Activated CD4-positive, alpha-beta T cell treated with anti-CD3 and anti-CD28 coated beads, Interleukin-2, amount 10 ng/mL, durations not matched to agents 7 days and 5 days (primary cell): ENCODE data around the gene DACH1. TPM values are rescaled to one million over a fixed set of nuclear protein-coding genes. Genes with fewer than 3 reads are reported as not detected.

Experiments
- CTCF ChIA-PET: fragments of 350-600 bp; sonication (Branson Sonifier 250); formaldehyde crosslinking; loops from one replicate; lab custom pipeline; 2021; ENCODE audit warnings: antibody characterized with exemption; lab: Charles Lee
- POLR2A ChIA-PET: fragments of 350-600 bp; sonication (Branson Sonifier 250); formaldehyde crosslinking; loops from one replicate; lab custom pipeline; 2021; ENCODE audit warnings: antibody characterized with exemption; lab: Charles Lee
- DNase-seq: peaks from one replicate; pipeline ENCODE4 v3.0.0-alpha.2; 2020
- H3K27ac Mint-ChIP-seq: one replicate; pipeline ENCODE4 v1.8.0; 2021; ENCODE audit warnings: mild to moderate bottlenecking, moderate library complexity, mixed read lengths
- H3K27me3 Mint-ChIP-seq: one replicate; pipeline ENCODE4 v1.8.0; 2021; ENCODE audit warnings: mixed read lengths
- H3K36me3 Mint-ChIP-seq: one replicate; pipeline ENCODE4 v1.8.0; 2021; ENCODE audit warnings: low read depth, mixed read lengths
- H3K4me1 Mint-ChIP-seq: one replicate; pipeline ENCODE4 v1.8.0; 2021; ENCODE audit warnings: mixed read lengths
- H3K4me3 Mint-ChIP-seq: one replicate; pipeline ENCODE4 v1.8.0; 2021; ENCODE audit warnings: mild to moderate bottlenecking, moderate library complexity, mixed read lengths
- H3K9me3 Mint-ChIP-seq: one replicate; pipeline ENCODE4 v1.8.0; 2021; ENCODE audit warnings: mixed read lengths
- total RNA-seq, 2 experiments: library from RNA; stranded (reverse); gene quantifications; one replicate each; pipeline ENCODE4 v1.2.3, GENCODE V29; 2021

The DACH1 gene
- total RNA-seq, 2 experiments from 2014 or later = not detected

DNA sequence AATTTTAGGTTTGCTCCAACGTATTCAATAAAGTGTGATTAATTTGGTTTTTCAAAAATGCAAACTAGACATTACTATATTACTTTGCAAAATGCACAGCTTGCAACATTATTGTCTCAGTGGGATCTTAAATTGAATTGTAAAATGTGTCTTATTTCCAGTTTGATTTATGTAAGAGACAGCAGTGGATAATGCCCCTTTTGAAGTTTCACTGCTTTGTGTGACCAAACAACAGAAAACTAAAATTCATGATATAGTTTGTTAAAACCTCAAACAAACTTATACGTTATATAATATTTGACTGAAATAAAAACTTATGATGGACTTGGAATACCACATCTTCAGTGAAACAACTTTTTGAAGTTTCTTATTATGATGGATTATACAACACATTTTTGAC, 279.8 kb downstream of the DACH1 start:
- Mint-ChIP-seq H3K36me3 (no peaks in the 10 kb centered on the region), H3K27ac (no peak overlapping the region), H3K27me3 (no peaks in the 10 kb centered on the region), H3K9me3 (no peaks in the 10 kb centered on the region), H3K4me1 (no peaks in the 10 kb centered on the region), H3K4me3 (no peak overlapping the region)
- no peak for DNase-seq
- CTCF ChIA-PET = no interaction called here
- POLR2A ChIA-PET = no interaction called here

DNA sequence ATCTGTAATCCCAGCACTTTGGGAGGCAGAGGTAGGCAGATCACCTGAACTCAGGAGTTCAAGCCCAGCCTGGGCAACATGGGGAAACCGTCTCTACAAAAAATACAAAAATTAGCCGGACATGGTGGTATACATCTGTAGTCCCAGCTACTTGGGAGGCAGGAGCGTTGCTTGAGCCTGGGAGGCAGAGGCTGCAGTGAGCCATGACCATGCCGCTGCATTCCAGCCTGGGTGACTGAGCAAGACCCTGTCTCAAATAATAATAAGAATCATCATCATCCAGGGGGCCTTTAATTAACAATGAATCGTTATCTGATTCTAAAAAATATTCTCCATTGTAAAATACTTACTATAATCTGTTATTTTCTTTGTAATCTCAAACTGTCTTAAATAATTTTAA, 283.4 kb downstream of the DACH1 start:
- POLR2A ChIA-PET = no interaction called here
- CTCF ChIA-PET = no interaction called here

DNA sequence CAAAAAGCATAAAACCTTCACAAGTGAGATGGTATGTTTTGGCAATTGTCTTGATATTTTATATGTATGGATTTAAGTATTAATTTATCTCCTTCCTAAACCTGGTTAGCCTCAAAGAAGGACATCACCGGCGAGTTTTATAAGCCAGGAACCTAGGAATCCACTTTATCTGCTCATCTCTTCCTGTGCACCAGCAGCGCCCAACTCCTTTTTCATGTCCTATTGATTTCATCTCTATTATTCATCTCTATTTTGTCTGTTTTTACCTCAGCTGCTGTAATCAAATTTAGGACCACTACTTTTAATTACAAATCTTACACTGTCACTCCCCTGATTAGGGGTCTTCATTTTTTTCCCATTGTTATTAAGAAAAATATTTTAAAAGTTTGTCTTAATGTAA, 286.4 kb downstream of the DACH1 start:
- ChIA-PET CTCF (no interaction called here), POLR2A (no interaction called here)
- Mint-ChIP-seq H3K27ac (no peak overlapping the region), H3K36me3 (no peaks in the 10 kb centered on the region), H3K4me1 (no peaks in the 10 kb centered on the region), H3K27me3 (no peaks in the 10 kb centered on the region), H3K4me3 (no peak overlapping the region), H3K9me3 (no peaks in the 10 kb centered on the region)
- no peak for DNase-seq

More for the DNA sequence above, 283.4 kb downstream of the DACH1 start:
- no peak for DNase-seq
- no peaks in the 10 kb centered on the region for H3K36me3 Mint-ChIP-seq
- no peaks in the 10 kb centered on the region for H3K27me3 Mint-ChIP-seq
- H3K9me3 Mint-ChIP-seq = no peaks in the 10 kb centered on the region
- no peaks in the 10 kb centered on the region for H3K4me1 Mint-ChIP-seq
- H3K4me3 Mint-ChIP-seq = no peak overlapping the region
- H3K27ac Mint-ChIP-seq = no peak overlapping the region

DNA sequence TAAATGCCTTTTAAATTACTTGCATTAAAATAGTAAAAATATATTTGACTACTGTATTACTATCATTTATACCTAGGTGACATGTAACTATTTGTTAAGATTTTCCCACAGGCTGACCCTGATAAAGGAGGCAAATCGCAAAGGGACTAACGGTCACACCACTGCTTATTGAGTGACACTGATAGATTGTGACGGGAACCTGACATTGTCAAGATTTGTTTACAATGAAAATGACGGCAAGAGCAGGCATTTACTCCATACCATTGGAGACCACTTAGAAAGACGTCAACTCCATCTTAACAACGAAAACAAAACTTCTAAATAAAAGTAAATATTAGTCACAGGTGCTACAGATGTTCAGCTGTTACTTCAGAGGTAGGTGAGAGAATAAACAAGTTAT, 289.0 kb downstream of the DACH1 start:
- Mint-ChIP-seq H3K27me3 (no peaks in the 10 kb centered on the region), H3K36me3 (no peaks in the 10 kb centered on the region), H3K9me3 (no peaks in the 10 kb centered on the region), H3K4me3 (no peak overlapping the region), H3K4me1 (no peaks in the 10 kb centered on the region), H3K27ac (no peak overlapping the region)
- DNase-seq = no peak
- POLR2A ChIA-PET = no interaction called here
- CTCF ChIA-PET = no interaction called here

DNA sequence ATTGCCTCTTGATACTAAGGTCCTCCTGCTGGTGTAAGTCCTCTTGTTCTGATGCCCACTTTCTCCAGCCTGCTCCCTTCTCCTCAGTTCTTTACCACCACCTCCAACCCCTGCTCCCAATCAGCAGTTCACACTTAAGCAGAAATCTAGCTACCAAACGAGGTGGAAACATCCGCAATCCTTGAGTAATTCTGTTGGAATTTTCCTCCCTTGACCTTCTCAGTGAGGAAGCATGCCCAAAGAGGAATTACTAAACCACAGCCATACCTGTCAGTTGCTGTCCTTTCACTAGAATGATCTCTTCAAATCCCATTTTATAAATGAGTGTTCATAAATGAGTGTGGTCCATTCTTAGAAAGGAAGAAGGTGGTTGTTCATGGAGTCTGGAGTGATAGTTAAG, 289.9 kb downstream of the DACH1 start:
- H3K36me3 Mint-ChIP-seq = no peaks in the 10 kb centered on the region
- CTCF ChIA-PET = no interaction called here
- no peaks in the 10 kb centered on the region for H3K27me3 Mint-ChIP-seq
- H3K9me3 Mint-ChIP-seq = no peaks in the 10 kb centered on the region
- POLR2A ChIA-PET = no interaction called here
- DNase-seq = no peak
- no peak overlapping the region for H3K4me3 Mint-ChIP-seq
- H3K4me1 Mint-ChIP-seq = no peaks in the 10 kb centered on the region
- H3K27ac Mint-ChIP-seq = no peak overlapping the region

DNA sequence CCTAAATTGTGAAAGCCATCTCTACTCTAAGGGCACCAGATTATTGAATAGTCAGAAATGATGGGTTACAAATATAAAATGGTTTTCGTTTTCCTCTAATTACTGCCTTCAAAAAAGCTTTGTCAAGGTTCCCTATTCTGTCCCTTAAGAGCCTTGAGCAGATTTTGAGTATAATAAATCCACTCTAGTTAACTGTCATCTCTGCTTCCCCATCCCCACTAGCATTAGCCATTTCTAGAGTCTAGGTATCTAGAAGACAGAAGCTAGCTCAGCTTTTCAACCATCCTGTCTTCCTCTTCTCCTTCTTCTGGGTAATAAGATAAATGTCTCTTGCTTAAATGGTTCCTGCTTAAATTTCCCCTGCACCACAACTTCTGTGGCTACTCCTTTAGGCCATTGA, 290.4 kb downstream of the DACH1 start:
- Mint-ChIP-seq H3K27ac (no peak overlapping the region), H3K9me3 (no peaks in the 10 kb centered on the region), H3K36me3 (no peaks in the 10 kb centered on the region)

DNA sequence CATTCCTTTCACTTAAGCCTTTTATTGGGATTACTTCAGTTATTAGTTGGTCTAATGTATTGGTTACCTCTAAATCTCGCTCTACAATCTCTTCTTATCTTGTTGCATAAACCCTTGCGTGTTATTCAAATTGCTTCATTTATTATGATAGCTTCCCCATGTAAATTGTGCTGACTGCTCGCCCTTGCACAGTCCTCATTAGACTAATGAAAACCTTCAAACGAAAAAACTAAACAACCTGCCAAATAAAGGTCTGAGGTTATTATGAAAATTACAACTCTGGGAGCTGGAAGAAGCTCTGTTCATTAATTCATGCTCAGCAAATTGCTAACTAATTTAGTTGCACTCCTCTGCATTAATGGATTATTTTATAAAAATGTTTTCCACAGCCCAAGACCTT, 320.1 kb downstream of the DACH1 start:
- Mint-ChIP-seq H3K4me3 (no peak overlapping the region), H3K4me1 (no peaks in the 10 kb centered on the region), H3K27ac (no peak overlapping the region), H3K27me3 (no peaks in the 10 kb centered on the region), H3K9me3 (no peaks in the 10 kb centered on the region), H3K36me3 (no peaks in the 10 kb centered on the region)
- no peak for DNase-seq
- ChIA-PET CTCF (no interaction called here), POLR2A (no interaction called here)

More for the DNA sequence above, 290.4 kb downstream of the DACH1 start:
- ChIA-PET CTCF (no interaction called here), POLR2A (no interaction called here)
- H3K4me3 Mint-ChIP-seq = no peak overlapping the region
- H3K27me3 Mint-ChIP-seq = no peaks in the 10 kb centered on the region
- H3K4me1 Mint-ChIP-seq = no peaks in the 10 kb centered on the region
- no peak for DNase-seq

DNA sequence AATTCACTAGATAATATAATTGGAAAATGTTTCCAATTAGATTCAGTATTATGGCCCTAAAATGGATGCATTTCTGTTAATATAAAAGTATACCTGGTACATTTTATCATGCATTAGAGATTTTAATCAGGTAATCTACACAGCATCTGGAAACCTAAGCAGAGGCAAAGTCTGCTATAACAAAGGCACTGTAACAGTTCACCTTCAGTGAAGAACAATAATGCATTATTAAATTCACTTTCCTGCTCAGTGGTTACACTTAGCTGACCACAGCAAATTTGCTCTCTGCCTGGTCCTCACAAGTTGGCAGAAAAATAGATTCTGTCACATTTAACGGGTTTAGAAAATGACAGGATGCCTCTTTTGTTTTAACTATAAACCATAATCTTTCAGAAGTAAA, 326.9 kb downstream of the DACH1 start:
- Mint-ChIP-seq H3K4me1 (no peaks in the 10 kb centered on the region), H3K27me3 (no peaks in the 10 kb centered on the region), H3K36me3 (no peaks in the 10 kb centered on the region), H3K4me3 (no peak overlapping the region), H3K27ac (no peak overlapping the region), H3K9me3 (no peaks in the 10 kb centered on the region)
- ChIA-PET CTCF (no interaction called here), POLR2A (no interaction called here)
- no peak for DNase-seq

DNA sequence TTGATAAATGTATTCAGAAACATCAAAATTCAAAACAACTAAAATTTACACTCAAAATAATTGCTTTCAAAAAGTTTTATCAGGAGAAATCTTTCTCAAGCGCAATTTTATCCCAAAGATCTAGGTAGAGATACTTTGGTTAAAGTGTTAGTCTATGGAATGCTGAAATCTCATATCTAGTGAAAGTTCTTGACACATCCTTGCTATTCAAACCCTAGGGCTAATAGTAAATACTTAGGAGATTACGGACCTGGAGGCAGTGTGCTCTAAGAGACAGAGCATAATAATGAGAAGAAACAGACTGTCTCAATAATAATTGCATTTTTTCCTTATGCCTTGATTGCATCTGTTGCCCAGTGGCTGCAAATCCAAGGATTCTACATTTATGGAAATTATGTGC, 330.8 kb downstream of the DACH1 start:
- no peak overlapping the region for H3K4me3 Mint-ChIP-seq
- DNase-seq = no peak
- H3K27ac Mint-ChIP-seq = no peak overlapping the region
- POLR2A ChIA-PET = no interaction called here
- CTCF ChIA-PET = no interaction called here
- H3K4me1 Mint-ChIP-seq = no peaks in the 10 kb centered on the region
- H3K9me3 Mint-ChIP-seq = no peaks in the 10 kb centered on the region
- H3K36me3 Mint-ChIP-seq = no peaks in the 10 kb centered on the region
- no peaks in the 10 kb centered on the region for H3K27me3 Mint-ChIP-seq

DNA sequence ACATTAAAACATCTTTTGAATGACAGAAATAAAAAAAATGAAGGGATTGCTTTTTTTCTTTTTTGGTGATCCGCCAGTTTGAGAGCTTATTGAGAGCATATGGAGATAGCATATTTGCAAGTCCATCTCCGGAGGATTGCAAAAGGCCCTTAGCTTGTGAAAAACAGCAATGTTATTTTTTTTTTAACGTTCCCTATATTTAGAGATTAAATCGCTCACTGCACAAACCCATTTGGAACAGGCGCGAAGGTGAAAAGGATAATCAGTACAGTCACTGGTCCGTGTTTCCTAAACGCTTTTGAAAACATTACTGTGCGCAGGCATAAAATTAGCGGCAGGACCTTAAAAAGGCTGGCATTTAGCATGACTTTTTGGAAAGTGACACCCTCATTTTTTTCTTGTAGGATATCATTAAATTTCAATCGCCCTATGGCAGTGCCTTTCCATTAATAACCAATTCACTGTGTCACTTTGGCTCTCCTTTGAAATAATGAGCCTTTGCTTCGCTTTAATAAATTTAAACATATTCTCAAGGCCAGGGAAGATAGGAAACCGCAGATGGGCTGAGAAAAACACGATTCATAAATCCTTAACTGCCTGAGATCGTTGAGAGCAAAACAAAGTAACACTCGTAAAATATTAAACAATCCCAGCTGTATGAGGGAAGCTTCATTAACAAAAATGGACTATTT, 342.2 kb downstream of the DACH1 start:
- no peak for DNase-seq
- Mint-ChIP-seq H3K27me3 (no peaks in the 10 kb centered on the region), H3K36me3 (no peaks in the 10 kb centered on the region), H3K4me1 (no peaks in the 10 kb centered on the region), H3K9me3 (peaks cover 3% of the 10 kb centered on the region), H3K27ac (no peak overlapping the region), H3K4me3 (no peak overlapping the region)
- ChIA-PET POLR2A (no interaction called here), CTCF (no interaction called here)

DNA sequence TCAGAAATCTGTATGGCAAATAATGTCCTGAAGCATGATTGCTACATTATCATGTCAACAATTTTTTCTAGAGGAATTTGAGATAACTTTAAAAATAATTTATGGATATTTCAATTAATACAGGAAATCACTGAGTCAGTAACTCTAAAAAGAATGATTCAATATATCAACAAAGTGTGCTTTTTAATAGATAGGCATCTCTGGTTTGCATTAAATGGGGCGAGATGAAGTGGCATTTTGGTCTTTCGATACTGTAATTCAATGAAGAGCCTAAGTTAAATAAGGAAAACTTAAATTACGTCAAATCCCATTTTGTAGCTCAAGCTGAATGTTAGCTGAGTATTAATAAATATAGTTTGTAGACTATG, 342.8 kb downstream of the DACH1 start:
- no peaks in the 10 kb centered on the region for H3K36me3 Mint-ChIP-seq
- no peak overlapping the region for H3K27ac Mint-ChIP-seq
- H3K27me3 Mint-ChIP-seq = no peaks in the 10 kb centered on the region
- H3K4me3 Mint-ChIP-seq = no peak overlapping the region
- ChIA-PET CTCF (no interaction called here), POLR2A (no interaction called here)
- no peaks in the 10 kb centered on the region for H3K4me1 Mint-ChIP-seq
- DNase-seq = no peak
- peaks cover 3% of the 10 kb centered on the region for H3K9me3 Mint-ChIP-seq

DNA sequence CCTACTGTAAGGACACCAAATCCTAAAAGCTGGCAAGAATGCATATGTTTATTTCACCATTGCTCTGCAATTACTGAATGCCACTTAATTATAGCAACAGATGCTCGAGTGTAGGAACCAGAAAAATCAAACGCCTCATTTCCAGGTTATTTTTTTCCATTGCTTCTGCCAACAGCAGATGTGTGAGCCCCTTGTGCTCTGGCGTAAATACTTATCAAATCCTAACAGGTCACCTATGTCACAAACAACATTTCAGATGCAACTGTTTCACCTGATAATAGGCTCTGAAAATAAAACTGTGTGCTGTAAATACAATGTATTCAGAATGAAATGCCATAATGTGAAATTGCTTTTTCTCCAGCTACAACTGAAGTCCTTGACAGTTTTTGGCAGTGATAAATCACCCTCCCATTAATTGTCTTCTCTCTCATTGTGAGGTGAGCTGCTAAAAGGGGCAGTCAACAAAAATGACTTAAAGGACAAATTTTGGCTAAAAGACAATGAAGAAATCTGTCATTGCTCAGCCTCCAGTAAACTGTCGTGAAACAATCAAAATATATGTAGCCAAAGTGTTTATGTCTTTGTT, 344.0 kb downstream of the DACH1 start:
- H3K9me3 Mint-ChIP-seq = peaks cover 3% of the 10 kb centered on the region
- H3K4me3 Mint-ChIP-seq = no peak overlapping the region
- no peaks in the 10 kb centered on the region for H3K4me1 Mint-ChIP-seq
- ChIA-PET POLR2A (no interaction called here), CTCF (no interaction called here)
- H3K27ac Mint-ChIP-seq = no peak overlapping the region
- no peak for DNase-seq
- no peaks in the 10 kb centered on the region for H3K27me3 Mint-ChIP-seq
- no peaks in the 10 kb centered on the region for H3K36me3 Mint-ChIP-seq

DNA sequence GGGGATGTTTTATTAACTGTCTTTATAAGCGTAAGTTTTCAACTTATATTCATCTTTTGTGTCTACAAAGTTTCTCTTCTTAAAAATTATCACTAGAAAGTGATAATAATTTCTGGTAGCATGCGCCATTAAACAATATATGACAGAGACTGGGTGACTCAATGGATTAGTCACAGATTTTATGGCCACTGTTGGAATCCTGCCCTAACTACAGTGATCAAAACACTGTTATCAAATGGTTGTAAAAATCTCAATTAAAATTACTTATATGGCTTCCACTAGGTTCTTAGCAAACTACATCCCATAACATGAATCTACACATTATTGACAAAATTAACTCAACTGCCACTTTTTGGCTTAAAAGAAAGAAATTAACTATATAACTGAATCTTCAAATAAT, 350.0 kb downstream of the DACH1 start:
- Mint-ChIP-seq H3K27ac (no peak overlapping the region), H3K4me3 (no peak overlapping the region), H3K27me3 (no peaks in the 10 kb centered on the region), H3K9me3 (peaks cover 3% of the 10 kb centered on the region), H3K36me3 (no peaks in the 10 kb centered on the region), H3K4me1 (no peaks in the 10 kb centered on the region)
- ChIA-PET CTCF (no interaction called here), POLR2A (no interaction called here)
- DNase-seq = no peak

DNA sequence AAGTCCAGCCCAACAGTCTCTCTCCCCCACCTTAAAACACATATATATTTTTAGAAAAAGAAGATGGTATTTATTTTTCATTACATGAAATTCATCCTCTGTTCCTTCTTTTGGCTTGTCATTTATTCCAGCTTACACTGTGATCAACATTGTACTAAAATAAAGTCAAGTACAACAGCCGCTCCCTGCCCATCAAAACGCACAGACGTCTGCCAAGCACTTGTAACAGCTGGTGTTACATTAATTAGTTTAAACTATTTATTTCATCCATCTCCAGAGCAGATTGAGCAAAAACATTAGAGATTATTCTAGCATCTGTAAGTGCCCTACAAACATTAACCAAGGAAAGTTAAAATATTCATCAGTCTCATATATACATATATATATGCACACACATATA, 350.5 kb downstream of the DACH1 start:
- H3K36me3 Mint-ChIP-seq = no peaks in the 10 kb centered on the region
- no peak overlapping the region for H3K4me3 Mint-ChIP-seq
- no peak overlapping the region for H3K27ac Mint-ChIP-seq
- no peaks in the 10 kb centered on the region for H3K4me1 Mint-ChIP-seq
- ChIA-PET CTCF (no interaction called here), POLR2A (no interaction called here)
- H3K9me3 Mint-ChIP-seq = peaks cover 1% of the 10 kb centered on the region
- no peak for DNase-seq
- no peaks in the 10 kb centered on the region for H3K27me3 Mint-ChIP-seq
